ENCODE data around the gene STARD7. TPM values are rescaled to one million over a fixed set of nuclear protein-coding genes. Genes with fewer than 3 reads are reported as not detected.

STARD7 gene
- total RNA-seq, 1 experiment from 2014 or later: 224 TPM

- H3K4me3 Mint-ChIP-seq (ENCODE audit: unreplicated experiment): peak overlapping the region; percentile 52
These were observed 69.4 kb downstream of the STARD7 start for GRCh38 chr2:96139181-96139758.

GRCh38 chr2:96138179-96139145 lies 70.2 kb downstream of the STARD7 start, which contains the start of gene ASTL:
Gene ASTL, minus strand, starts transcription at chr2:96138502. Its CDS starts 66 bp downstream, at chr2:96138436.
- peak; percentile 86 to 90 for DNase-seq
- TF ChIP-seq CTCF (IDR thresholded peaks at IDR 0.05; ENCODE audit: insufficient read depth in 1 of 2, low read depth in 1 of 2, low read length in 1 of 2, severe bottlenecking in 1 of 2, unreplicated experiment in 1 of 2): peak; percentile 42 to 76

More at GRCh38 chr2:96139181-96139758, 69.4 kb downstream of the STARD7 start:
- H3K36me3 ChIP-seq (ENCODE audit: control insufficient read depth, insufficient read depth, low read length): peaks cover 2% of the 10 kb centered on the region; the same call in 1 of the 2 replicates
- CTCF ChIA-PET: interaction anchor here (1.2 to 3.5 kb wide), 9 partner anchors 15 to 206 kb away, joined by 3 to 81 read pairs (median 6); partner anchors contain the start of gene ADRA2B
- no peaks in the 10 kb centered on the region for H3K9me3 ChIP-seq
- H3K4me3 ChIP-seq (ENCODE audit: low read depth, low read length): no peak overlapping the region
- H3K4me1 ChIP-seq: peaks cover 11% of the 10 kb centered on the region; the same call in 1 of the 2 replicates
- BruUV-seq (replicated peaks): no TSS peak
- intact Hi-C loops (cut with micrococcal nuclease; ENCODE audit: unreplicated experiment): no loop called here
- H3K27me3 ChIP-seq (replicated peaks; ENCODE audit: control insufficient read depth, insufficient read depth, low read length): no peaks in the 10 kb centered on the region
- Mint-ChIP-seq H3K27me3 (ENCODE audit: insufficient read depth, unreplicated experiment) (peaks cover 8% of the 10 kb centered on the region), H3K36me3 (ENCODE audit: insufficient read depth, unreplicated experiment) (peaks cover 19% of the 10 kb centered on the region), H3K4me1 (ENCODE audit: low read depth, unreplicated experiment) (peaks cover 6% of the 10 kb centered on the region), H3K27ac (ENCODE audit: unreplicated experiment) (no peak overlapping the region), H3K9me3 (ENCODE audit: unreplicated experiment) (no peaks in the 10 kb centered on the region)
- no peak for TF ChIP-seq CTCF (IDR thresholded peaks at IDR 0.05; ENCODE audit: insufficient read depth in 1 of 2, low read depth in 1 of 2, low read length in 1 of 2, severe bottlenecking in 1 of 2, unreplicated experiment in 1 of 2)
- DNase-seq: no peak
- POLR2A ChIA-PET: no interaction called here

More at GRCh38 chr2:96138179-96139145, 70.2 kb downstream of the STARD7 start, which contains the start of gene ASTL:
- Histone ChIP-seq H3K4me3 (ENCODE audit: low read depth, low read length) (peak within 1 kb of the TSS; percentile 26), H3K36me3 (ENCODE audit: control insufficient read depth, insufficient read depth, low read length) (peaks cover 2% of the 10 kb centered on the region; the same call in 1 of the 2 replicates), H3K4me1 (peaks cover 4% of the 10 kb centered on the region; the same call in 1 of the 2 replicates), H3K9me3 (no peaks in the 10 kb centered on the region), H3K27me3 (replicated peaks; ENCODE audit: control insufficient read depth, insufficient read depth, low read length) (no peaks in the 10 kb centered on the region)
- no peaks in the 10 kb centered on the region for H3K9me3 Mint-ChIP-seq (ENCODE audit: unreplicated experiment)
- peaks cover 6% of the 10 kb centered on the region for H3K4me1 Mint-ChIP-seq (ENCODE audit: low read depth, unreplicated experiment)
- no TSS peak for BruUV-seq (replicated peaks)
- intact Hi-C loops (cut with micrococcal nuclease; ENCODE audit: unreplicated experiment): loop anchor here (1.0 kb wide), 3 partner anchors 36 to 129 kb away; partner anchors contain the start of gene STARD7
- H3K4me3 Mint-ChIP-seq (ENCODE audit: unreplicated experiment): peak within 1 kb of the TSS; percentile 52
- POLR2A ChIA-PET: interaction anchor here (0.6 to 1.2 kb wide), 4 partner anchors 22 to 276 kb away, joined by 3 to 6 read pairs (median 4); partner anchors contain the start of gene ADRA2B
- peaks cover 14% of the 10 kb centered on the region for H3K36me3 Mint-ChIP-seq (ENCODE audit: insufficient read depth, unreplicated experiment)
- peaks cover 8% of the 10 kb centered on the region for H3K27me3 Mint-ChIP-seq (ENCODE audit: insufficient read depth, unreplicated experiment)
- CTCF ChIA-PET: interaction anchor here (0.6 to 3.5 kb wide), 18 partner anchors 9 to 719 kb away, joined by 3 to 81 read pairs (median 4); partner anchors contain the start of genes ADRA2B, ANKRD39 and STARD7
- H3K27ac Mint-ChIP-seq (ENCODE audit: unreplicated experiment): no peak within 1 kb of the TSS
